NCI-H1105 (cell line): Measurements from ENCODE around the gene ALOX5.
"Not testable (repeated sequence)": the region's sequence is repeated elsewhere in the genome, so short reads cannot be mapped to it uniquely, and the experiment has no call there.

Experiments
- DNase-seq: peaks from one replicate; lab custom pipeline; 2025; lab: John Stamatoyannopoulos, UW

ALOX5 gene

GRCh38 chr10:45468079-45468478 lies 94.1 kb downstream of the ALOX5 start:
- no peak for DNase-seq

DNA sequence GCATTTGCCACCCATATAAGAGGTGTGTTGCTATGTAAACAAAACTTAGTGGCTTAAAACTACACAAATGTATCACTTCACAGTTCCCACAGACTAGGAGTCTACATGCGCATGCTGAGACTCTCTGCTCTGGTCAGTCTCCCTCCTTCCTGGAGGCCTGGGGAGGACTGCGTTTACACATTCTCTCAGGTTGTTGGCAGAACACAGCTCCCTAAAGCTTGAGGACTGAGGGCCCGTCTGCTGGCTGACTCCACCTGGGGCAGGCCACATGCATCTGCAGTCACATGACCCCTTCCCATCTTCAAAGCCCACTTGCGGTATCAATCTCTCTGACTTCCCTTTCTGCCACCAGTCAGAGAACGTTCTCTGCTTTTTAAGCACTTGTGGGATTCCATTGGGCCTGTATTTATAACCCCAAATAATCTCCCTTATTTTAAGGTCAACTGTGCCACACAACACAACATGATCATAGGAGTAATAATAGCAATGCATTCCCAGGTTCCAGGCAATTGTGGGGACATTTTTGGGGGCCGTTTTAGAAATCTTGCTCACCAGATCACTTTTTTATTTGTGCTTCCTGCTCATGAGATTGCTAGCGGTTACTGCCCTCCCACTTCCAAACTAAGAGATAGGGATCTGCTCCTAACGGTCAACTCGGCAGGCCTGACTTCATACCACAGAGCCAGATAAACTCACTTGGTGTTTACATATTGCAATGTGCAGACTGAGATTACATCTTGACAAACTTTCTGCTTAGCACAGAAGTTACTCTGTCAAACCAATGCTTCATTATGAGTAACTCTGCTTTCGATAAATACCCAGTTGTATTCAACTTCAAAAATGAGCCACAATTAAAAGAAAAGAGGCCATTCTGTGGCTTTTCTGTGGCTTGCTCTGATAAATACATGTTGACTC lies 96.3 kb downstream of the ALOX5 start:
- DNase-seq: no peak

GRCh38 chr10:45471059-45471458 lies 97.0 kb downstream of the ALOX5 start:
- DNase-seq: no peak

- no peak for DNase-seq
These were observed 97.7 kb downstream of the ALOX5 start for GRCh38 chr10:45471531-45472310.

GRCh38 chr10:45473126-45473525 lies 99.1 kb downstream of the ALOX5 start:
- no peak for DNase-seq

DNA sequence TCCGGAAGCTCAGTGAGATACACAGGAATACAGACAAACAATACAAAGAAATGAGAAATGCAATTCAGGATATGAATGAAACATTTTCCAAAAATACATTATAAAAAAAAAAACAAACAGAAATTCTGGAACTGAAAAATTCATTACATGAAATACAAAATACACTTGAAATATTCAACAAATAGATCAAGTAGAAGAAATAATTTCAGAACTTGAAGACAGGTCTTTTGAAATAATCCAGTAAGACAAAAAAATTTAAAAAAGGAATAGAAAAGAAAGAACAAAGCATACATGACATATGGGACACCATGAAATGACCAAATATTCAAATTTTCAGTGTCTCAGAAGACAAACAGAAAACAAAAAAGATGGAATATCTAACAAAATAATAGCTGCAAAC lies 102.5 kb downstream of the ALOX5 start:
- no peak for DNase-seq

- DNase-seq: no peak
These were observed 106.3 kb downstream of the ALOX5 start for GRCh38 chr10:45480294-45480693.

DNA sequence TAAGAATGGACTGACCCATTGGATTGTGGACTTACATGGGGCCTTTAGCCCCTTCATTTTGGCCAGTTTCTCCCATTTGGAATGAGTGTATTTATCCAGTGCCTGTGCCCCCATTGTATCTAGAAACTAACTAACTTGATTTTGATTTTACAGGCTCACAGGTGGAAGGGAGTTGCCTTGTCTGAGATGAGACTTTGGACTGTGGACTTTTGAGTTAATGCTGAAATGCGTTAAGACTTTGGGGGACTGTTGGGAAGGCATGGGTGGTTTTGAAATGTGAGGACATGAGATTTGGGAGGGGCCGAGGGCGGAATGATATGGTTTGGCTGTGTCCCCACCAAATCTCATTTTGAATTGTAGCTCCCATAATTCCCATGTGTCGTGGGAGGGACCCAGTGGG lies 107.1 kb downstream of the ALOX5 start:
- not testable (repeated sequence) for DNase-seq

- DNase-seq: no peak
These were observed 109.0 kb downstream of the ALOX5 start for GRCh38 chr10:45483002-45483401.

DNA sequence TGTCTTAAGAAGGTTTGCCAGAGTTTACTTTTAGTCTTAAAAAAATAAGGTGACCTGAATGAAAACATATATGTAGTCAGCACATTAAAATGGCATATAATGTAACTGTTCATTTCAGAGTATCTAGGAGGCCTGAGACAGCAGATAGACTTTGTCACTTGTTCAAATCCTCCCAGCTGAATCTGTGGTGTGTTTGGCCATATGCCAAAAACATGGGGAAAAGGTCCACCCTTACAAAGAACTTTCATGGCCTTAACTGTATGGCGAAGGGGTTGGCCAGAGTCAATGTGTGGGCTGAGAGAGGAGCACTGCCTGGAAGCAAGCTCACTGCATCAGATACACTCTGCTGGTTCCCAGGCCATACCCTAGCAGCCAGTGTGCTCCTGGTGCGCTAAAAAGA lies 113.7 kb downstream of the ALOX5 start:
- no peak for DNase-seq

DNA sequence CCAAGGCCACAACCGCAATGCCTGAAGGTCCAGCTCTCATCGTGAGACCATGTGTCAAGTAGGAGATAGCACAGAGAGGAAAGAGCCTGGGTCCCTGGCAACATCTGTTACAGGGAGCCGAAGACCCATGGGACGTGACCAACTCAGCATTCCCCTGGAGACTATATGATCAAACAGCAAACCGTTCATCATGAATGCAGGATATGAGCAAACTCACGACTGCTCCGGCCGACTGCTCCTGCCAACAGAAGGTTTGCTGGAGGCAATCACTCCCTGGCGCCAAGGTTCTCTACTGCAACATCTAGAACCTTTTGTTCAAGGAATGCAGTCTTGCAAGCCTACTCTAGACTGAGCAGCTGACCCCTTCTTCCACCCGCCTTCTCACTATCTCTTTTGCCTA lies 114.3 kb downstream of the ALOX5 start:
- DNase-seq: no peak

DNA sequence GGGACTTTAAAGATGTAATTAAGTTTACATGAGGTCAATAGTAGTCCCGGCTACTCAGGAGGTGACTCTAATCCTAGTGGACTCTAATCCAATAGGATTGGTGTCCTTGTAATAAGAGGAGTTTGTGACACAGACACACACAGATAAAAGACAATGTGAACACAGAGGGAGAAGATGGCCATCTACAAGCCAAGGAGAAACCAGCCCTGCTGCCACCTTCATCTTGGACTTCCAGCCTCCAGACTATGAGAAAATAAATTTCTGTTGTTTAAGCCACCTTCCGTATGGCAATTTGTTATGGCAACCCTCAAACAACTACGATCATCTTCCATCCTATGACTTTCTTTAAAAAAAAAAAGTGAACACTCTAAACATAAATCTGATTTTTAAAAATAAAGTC lies 116.3 kb downstream of the ALOX5 start:
- DNase-seq: no peak

DNA sequence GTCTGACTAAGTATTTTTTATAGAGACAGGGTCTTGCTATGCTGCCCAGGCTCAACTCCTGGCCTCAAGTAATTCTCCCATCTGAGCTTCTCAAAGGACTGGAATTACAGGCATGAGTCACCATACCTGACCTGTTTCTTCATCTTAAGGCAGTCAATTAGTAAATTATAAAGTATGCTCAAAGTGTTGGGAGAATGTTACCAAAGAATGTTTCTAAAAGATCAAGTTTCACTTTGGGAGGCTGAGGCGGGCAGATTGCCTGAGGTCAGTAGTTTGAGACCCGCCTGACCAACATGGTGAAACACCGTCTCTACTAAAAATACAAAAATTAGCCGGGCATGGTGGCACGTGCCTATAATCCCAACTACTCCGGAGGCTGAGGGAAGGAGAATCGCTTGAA lies 117.0 kb downstream of the ALOX5 start:
- DNase-seq: no peak
